ENCODE data around the gene CDKAL1.
"Not testable (repeated sequence)": the region's sequence is repeated elsewhere in the genome, so short reads cannot be mapped to it uniquely, and the experiment has no call there.

The CDKAL1 gene

GRCh38 chr6:21053612-21054011 is 519.4 kb downstream of the CDKAL1 start:
- DNase-seq, result no peak

GRCh38 chr6:21055480-21055879 is 521.2 kb downstream of the CDKAL1 start:
- DNase-seq, result not testable (repeated sequence)

GRCh38 chr6:21061892-21062291 is 527.6 kb downstream of the CDKAL1 start:
- DNase-seq, result no peak

GRCh38 chr6:21064756-21065340 is 530.6 kb downstream of the CDKAL1 start:
- no peak for DNase-seq

- DNase-seq, result no peak
These were observed 533.3 kb downstream of the CDKAL1 start for GRCh38 chr6:21067521-21067920.

- no peak for DNase-seq
These were observed 536.4 kb downstream of the CDKAL1 start for GRCh38 chr6:21070620-21071019.

- no peak for DNase-seq
These were observed 537.7 kb downstream of the CDKAL1 start for GRCh38 chr6:21071780-21072468.

- no peak for DNase-seq
These were observed 539.1 kb downstream of the CDKAL1 start for GRCh38 chr6:21073318-21073839.

GRCh38 chr6:21074484-21074883 is 540.2 kb downstream of the CDKAL1 start:
- DNase-seq, result no peak

GRCh38 chr6:21075986-21076385 is 541.7 kb downstream of the CDKAL1 start:
- DNase-seq, result no peak

- no peak for DNase-seq
These were observed 544.2 kb downstream of the CDKAL1 start for GRCh38 chr6:21078497-21078896.

GRCh38 chr6:21079468-21080048 is 545.3 kb downstream of the CDKAL1 start:
- no peak for DNase-seq

GRCh38 chr6:21080221-21080620 is 546.0 kb downstream of the CDKAL1 start:
- DNase-seq, result no peak

- no peak for DNase-seq
These were observed 547.8 kb downstream of the CDKAL1 start for GRCh38 chr6:21082091-21082490.

- DNase-seq, result no peak
These were observed 549.5 kb downstream of the CDKAL1 start for GRCh38 chr6:21083708-21084107.

- no peak for DNase-seq
These were observed 550.4 kb downstream of the CDKAL1 start for GRCh38 chr6:21084656-21085055.

GRCh38 chr6:21085211-21085610 is 551.0 kb downstream of the CDKAL1 start:
- no peak for DNase-seq

- DNase-seq, result no peak
These were observed 551.4 kb downstream of the CDKAL1 start for GRCh38 chr6:21085643-21086042.

GRCh38 chr6:21087188-21087587 is 552.9 kb downstream of the CDKAL1 start:
- no peak for DNase-seq

GRCh38 chr6:21091411-21091810 is 557.2 kb downstream of the CDKAL1 start:
- DNase-seq, result no peak

- DNase-seq, result not testable (repeated sequence)
These were observed 558.0 kb downstream of the CDKAL1 start for GRCh38 chr6:21092231-21092772.

GRCh38 chr6:21095462-21095861 is 561.2 kb downstream of the CDKAL1 start:
- no peak for DNase-seq
